LNCaP clone FGC (cell line): ENCODE measurements around the gene PKN3.
"Not testable (repeated sequence)": the region's sequence is repeated elsewhere in the genome, so short reads cannot be mapped to it uniquely, and the experiment has no call there.

ENCODE experiments used
- DNase-seq: peaks from one replicate; pipeline ENCODE4 v3.0.0-alpha.2; 2011; ENCODE audit warnings: low read depth
- H3K4me3 ChIP-seq: 2 replicates; pipeline ENCODE4 v1.5.1; 2011; ENCODE audit warnings: mild to moderate bottlenecking, low read depth, low read length, control low read depth
- CTCF ChIP-seq: IDR thresholded peaks from 2 replicates; pipeline ENCODE4 v1.5.1; 2012; ENCODE audit warnings: mild to moderate bottlenecking; ENCODE audit not compliant: control insufficient read depth, insufficient read depth; ENCODE audit errors: extremely low read depth

The PKN3 gene

GRCh38 chr9:128702445-128702948 is at the start of gene PKN3:
PKN3 (plus strand) TSS chr9:128702503; CDS start chr9:128702916, 413 bp downstream.
- peak within 1 kb of the TSS; percentile 54 for H3K4me3 ChIP-seq
- peak; percentile 80 for TF ChIP-seq CTCF
- DNase-seq: no peak

- TF ChIP-seq CTCF: no peak
- H3K4me3 ChIP-seq: no peak overlapping the region
- no peak for DNase-seq
Measured at GRCh38 chr9:128653908-128654307, 48.4 kb upstream of the PKN3 start.

- TF ChIP-seq CTCF: no peak
- DNase-seq: no peak
- no peak overlapping the region for H3K4me3 ChIP-seq
Measured at GRCh38 chr9:128654481-128654880, 47.8 kb upstream of the PKN3 start.

GRCh38 chr9:128656416-128657343 is 45.6 kb upstream of the PKN3 start, which contains the start of gene DYNC2I2:
DYNC2I2 (minus strand) TSS chr9:128656847; CDS start chr9:128656726, 121 bp downstream.
- peak; percentile 81 for DNase-seq
- TF ChIP-seq CTCF: no peak
- H3K4me3 ChIP-seq: peak within 1 kb of the TSS; percentile 53

GRCh38 chr9:128657344-128657704 is 45.0 kb upstream of the PKN3 start:
- DNase-seq: no peak
- peak overlapping the region; percentile 53 for H3K4me3 ChIP-seq
- no peak for TF ChIP-seq CTCF

GRCh38 chr9:128657796-128658195 is 44.5 kb upstream of the PKN3 start:
- TF ChIP-seq CTCF: no peak
- no peak for DNase-seq
- no peak overlapping the region for H3K4me3 ChIP-seq

GRCh38 chr9:128666481-128666941 is 35.8 kb upstream of the PKN3 start:
- DNase-seq, H3K4me3 ChIP-seq: not testable (repeated sequence)
